HEK293 (cell line): Measurements from ENCODE around the gene PIK3AP1.

Source experiments
- CTCF ChIA-PET: fragments of 350-600 bp; formaldehyde crosslinking; extraction: SDS; loops from one replicate; lab custom pipeline; 2021; ENCODE audit warnings: antibody characterized with exemption; lab: Yijun Ruan, JAX
- POLR2A ChIA-PET: fragments of 300-600 bp; formaldehyde crosslinking; extraction: SDS; loops from one replicate; lab custom pipeline; 2020; ENCODE audit warnings: antibody characterized with exemption, inconsistent platforms; lab: Yijun Ruan, JAX
- H3K27ac ChIP-seq: fragments of 200-500 bp; sonication (Bioruptor generic); 2 replicates; pipeline ENCODE4 v1.5.1; 2014; ENCODE audit warnings: low read depth, low read length, control low read depth, inconsistent platforms; ENCODE audit errors: extremely low read depth
- H3K36me3 ChIP-seq, 2 experiments: fragments of 200-500 bp in 1 of 2; sonication (Bioruptor generic) in 1 of 2; 1 replicate in 1 of 2; 2 replicates in 1 of 2; pipeline ENCODE4 v1.5.1; 2014 to 2017; ENCODE audit warnings: inconsistent platforms in 2 of 2, low read length in 2 of 2; ENCODE audit not compliant: control insufficient read depth in 2 of 2, insufficient read depth in 1 of 2
- H3K4me1 ChIP-seq: fragments of 200-500 bp; sonication (Bioruptor generic); 2 replicates; pipeline ENCODE4 v1.5.1; 2014; ENCODE audit warnings: mild to moderate bottlenecking, low read length, inconsistent platforms; ENCODE audit not compliant: control insufficient read depth, insufficient read depth
- H3K4me3 ChIP-seq: 2 replicates; pipeline ENCODE4 v1.5.1; 2011; ENCODE audit warnings: low read depth, mild to moderate bottlenecking, control low read depth, low read length, moderate library complexity
- H3K9me3 ChIP-seq: fragments of 200-500 bp; sonication (Bioruptor generic); 2 replicates; pipeline ENCODE4 v1.5.1; 2014; ENCODE audit warnings: low read depth, low read length, inconsistent platforms; ENCODE audit not compliant: control insufficient read depth, insufficient read depth
- FEZF1 ChIP-seq: fragments of 450-650 bp; formaldehyde crosslinking; IDR thresholded peaks from 2 replicates; pipeline ENCODE4 v1.5.1; 2016; ENCODE audit warnings: missing biosample characterization, missing genetic modification characterization
- GLIS2 ChIP-seq: fragments of 450-650 bp; formaldehyde crosslinking; IDR thresholded peaks from 2 replicates; pipeline ENCODE4 v1.5.1; 2016; ENCODE audit warnings: missing biosample characterization, missing genetic modification characterization
- MYNN ChIP-seq: fragments of 450-650 bp; formaldehyde crosslinking; IDR thresholded peaks from 2 replicates; pipeline ENCODE4 v1.5.1; 2016; ENCODE audit warnings: missing biosample characterization, missing genetic modification characterization, borderline replicate concordance
- TCF7L2 ChIP-seq: IDR thresholded peaks from 2 replicates; pipeline ENCODE4 v1.6.1; 2011; ENCODE audit warnings: low read depth, mild to moderate bottlenecking, inconsistent platforms, low read length, moderate library complexity, borderline replicate concordance
- ZBTB21 ChIP-seq: fragments of 450-650 bp; formaldehyde crosslinking; IDR thresholded peaks from 2 replicates; pipeline ENCODE4 v1.5.1; 2017; ENCODE audit warnings: missing biosample characterization, missing genetic modification characterization
- ZFP41 ChIP-seq: fragments of 450-650 bp; formaldehyde crosslinking; IDR thresholded peaks from 2 replicates; pipeline ENCODE4 v1.5.1; 2016; ENCODE audit warnings: missing biosample characterization, missing genetic modification characterization, borderline replicate concordance
- ZNF221 ChIP-seq: fragments of 450-650 bp; formaldehyde crosslinking; IDR thresholded peaks from 2 replicates; pipeline ENCODE4 v1.5.1; 2017; ENCODE audit warnings: missing biosample characterization, missing genetic modification characterization, borderline replicate concordance
- ZNF274 ChIP-seq, 2 experiments: fragments of 200-500 bp in 1 of 2; fragments of 450-650 bp in 1 of 2; sonication (Bioruptor generic) in 1 of 2; formaldehyde crosslinking in 1 of 2; IDR thresholded peaks; 2 replicates each; pipeline versions ENCODE4 v1.5.1 to v1.6.1; 2014 to 2016; ENCODE audit warnings: borderline replicate concordance in 1 of 2, inconsistent platforms in 1 of 2, low read length in 1 of 2, missing biosample characterization in 1 of 2, missing genetic modification characterization in 1 of 2
- ZNF324 ChIP-seq: fragments of 450-650 bp; formaldehyde crosslinking; IDR thresholded peaks from 2 replicates; pipeline ENCODE4 v1.5.1; 2016; ENCODE audit warnings: missing biosample characterization, missing genetic modification characterization
- ZNF354C ChIP-seq: fragments of 450-650 bp; formaldehyde crosslinking; IDR thresholded peaks from 2 replicates; pipeline ENCODE4 v1.5.1; 2016; ENCODE audit warnings: missing biosample characterization, missing genetic modification characterization, low read depth, borderline replicate concordance
- ZNF529 ChIP-seq: fragments of 450-650 bp; formaldehyde crosslinking; IDR thresholded peaks from 2 replicates; pipeline ENCODE4 v1.5.1; 2017; ENCODE audit warnings: missing genetic modification characterization, missing biosample characterization; ENCODE audit not compliant: insufficient replicate concordance
- ZNF530 ChIP-seq: fragments of 450-650 bp; formaldehyde crosslinking; IDR thresholded peaks from 2 replicates; pipeline ENCODE4 v1.5.1; 2016; ENCODE audit warnings: low read depth, missing biosample characterization, missing genetic modification characterization
- ZNF560 ChIP-seq: fragments of 450-650 bp; formaldehyde crosslinking; IDR thresholded peaks from 2 replicates; pipeline ENCODE4 v1.5.1; 2017; ENCODE audit warnings: missing biosample characterization, missing genetic modification characterization, borderline replicate concordance
- ZNF670 ChIP-seq: fragments of 450-650 bp; formaldehyde crosslinking; IDR thresholded peaks from 2 replicates; pipeline ENCODE4 v1.5.1; 2016; ENCODE audit warnings: missing biosample characterization, missing genetic modification characterization, low read depth
- ZNF747 ChIP-seq: fragments of 450-650 bp; formaldehyde crosslinking; IDR thresholded peaks from 2 replicates; pipeline ENCODE4 v1.5.1; 2016; ENCODE audit warnings: missing biosample characterization, missing genetic modification characterization
- ZNF785 ChIP-seq: fragments of 450-650 bp; formaldehyde crosslinking; IDR thresholded peaks from 2 replicates; pipeline ENCODE4 v1.5.1; 2016; ENCODE audit warnings: missing biosample characterization, missing genetic modification characterization
- TF ChIP-seq, protein P1 (sequence below): fragments of 450-650 bp; formaldehyde crosslinking; IDR thresholded peaks from 2 replicates; pipeline ENCODE4; 2016; ENCODE audit warnings: missing biosample characterization, missing genetic modification characterization
- TF ChIP-seq, protein P2 (sequence below): fragments of 450-650 bp; formaldehyde crosslinking; IDR thresholded peaks from 2 replicates; pipeline ENCODE4 v1.5.1; 2016; ENCODE audit warnings: missing biosample characterization, missing genetic modification characterization
- TF ChIP-seq, protein P3 (sequence below): fragments of 450-650 bp; formaldehyde crosslinking; conservative IDR thresholded peaks from 2 replicates; pipeline ENCODE4 v1.5.1; 2016; ENCODE audit warnings: low read depth, missing biosample characterization, missing genetic modification characterization
- TF ChIP-seq, protein P4 (sequence below): fragments of 450-650 bp; formaldehyde crosslinking; IDR thresholded peaks from 2 replicates; pipeline ENCODE4 v1.5.1; 2017; ENCODE audit warnings: missing biosample characterization, mild to moderate bottlenecking, missing genetic modification characterization, moderate library complexity

The PIK3AP1 gene

DNA sequence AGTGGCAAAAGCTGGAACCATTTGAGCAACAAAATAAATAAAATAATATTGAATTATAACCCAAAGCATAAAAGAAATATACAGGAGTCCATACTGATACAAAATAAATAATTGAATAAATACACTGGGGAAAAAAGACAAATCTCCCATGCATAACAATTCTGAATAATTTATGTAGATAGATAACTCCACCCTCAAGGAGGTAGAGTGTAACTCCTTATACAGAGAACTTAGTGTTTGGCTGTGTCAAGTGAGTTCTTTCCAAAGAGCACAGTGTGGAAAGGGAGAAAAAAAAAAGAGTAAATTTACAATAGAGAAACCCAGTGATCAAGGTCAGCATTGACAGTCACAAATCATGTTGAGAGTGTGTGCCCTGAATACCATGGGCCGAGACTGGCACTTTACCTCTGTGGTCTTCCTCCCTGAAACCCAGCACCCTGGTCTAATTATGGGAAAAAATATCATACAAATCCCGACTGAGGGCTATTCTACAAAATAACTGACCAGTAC is 5.5 kb downstream of the PIK3AP1 start:
- H3K36me3 ChIP-seq = no peaks in the 10 kb centered on the region

More for the DNA sequence above, 5.5 kb downstream of the PIK3AP1 start:
- CTCF ChIA-PET = no interaction called here
- TF ChIP-seq ZNF324 (tag by site-specific recombination) (no peak), TCF7L2 (no peak), ZNF747 (tag by site-specific recombination) (no peak), ZNF785 (no peak), ZNF560 (tag by site-specific recombination) (no peak), FEZF1 (no peak), ZNF221 (tag by site-specific recombination) (no peak), ZNF529 (no peak), ZNF274 (IDR thresholded peaks at IDR 0.05; ENCODE audit: low read length) (no peak), ZNF274 (tag by site-specific recombination; IDR thresholded peaks at IDR 0.05; ENCODE audit: borderline replicate concordance) (no peak), MYNN (no peak), ZBTB21 (tag by site-specific recombination) (no peak), ZNF354C (tag by site-specific recombination) (no peak), ZNF530 (tag by site-specific recombination) (no peak), GLIS2 (tag by site-specific recombination) (no peak), ZNF670 (no peak), ZFP41 (tag by site-specific recombination) (no peak)
- TF ChIP-seq, protein P1, sequence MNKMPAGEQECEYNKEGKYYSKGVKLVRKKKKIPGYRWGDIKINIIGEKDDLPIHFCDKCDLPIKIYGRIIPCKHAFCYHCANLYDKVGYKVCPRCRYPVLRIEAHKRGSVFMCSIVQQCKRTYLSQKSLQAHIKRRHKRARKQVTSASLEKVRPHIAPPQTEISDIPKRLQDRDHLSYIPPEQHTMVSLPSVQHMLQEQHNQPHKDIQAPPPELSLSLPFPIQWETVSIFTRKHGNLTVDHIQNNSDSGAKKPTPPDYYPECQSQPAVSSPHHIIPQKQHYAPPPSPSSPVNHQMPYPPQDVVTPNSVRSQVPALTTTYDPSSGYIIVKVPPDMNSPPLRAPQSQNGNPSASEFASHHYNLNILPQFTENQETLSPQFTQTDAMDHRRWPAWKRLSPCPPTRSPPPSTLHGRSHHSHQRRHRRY (tag by site-specific recombination) = no peak
- TF ChIP-seq, protein P2, sequence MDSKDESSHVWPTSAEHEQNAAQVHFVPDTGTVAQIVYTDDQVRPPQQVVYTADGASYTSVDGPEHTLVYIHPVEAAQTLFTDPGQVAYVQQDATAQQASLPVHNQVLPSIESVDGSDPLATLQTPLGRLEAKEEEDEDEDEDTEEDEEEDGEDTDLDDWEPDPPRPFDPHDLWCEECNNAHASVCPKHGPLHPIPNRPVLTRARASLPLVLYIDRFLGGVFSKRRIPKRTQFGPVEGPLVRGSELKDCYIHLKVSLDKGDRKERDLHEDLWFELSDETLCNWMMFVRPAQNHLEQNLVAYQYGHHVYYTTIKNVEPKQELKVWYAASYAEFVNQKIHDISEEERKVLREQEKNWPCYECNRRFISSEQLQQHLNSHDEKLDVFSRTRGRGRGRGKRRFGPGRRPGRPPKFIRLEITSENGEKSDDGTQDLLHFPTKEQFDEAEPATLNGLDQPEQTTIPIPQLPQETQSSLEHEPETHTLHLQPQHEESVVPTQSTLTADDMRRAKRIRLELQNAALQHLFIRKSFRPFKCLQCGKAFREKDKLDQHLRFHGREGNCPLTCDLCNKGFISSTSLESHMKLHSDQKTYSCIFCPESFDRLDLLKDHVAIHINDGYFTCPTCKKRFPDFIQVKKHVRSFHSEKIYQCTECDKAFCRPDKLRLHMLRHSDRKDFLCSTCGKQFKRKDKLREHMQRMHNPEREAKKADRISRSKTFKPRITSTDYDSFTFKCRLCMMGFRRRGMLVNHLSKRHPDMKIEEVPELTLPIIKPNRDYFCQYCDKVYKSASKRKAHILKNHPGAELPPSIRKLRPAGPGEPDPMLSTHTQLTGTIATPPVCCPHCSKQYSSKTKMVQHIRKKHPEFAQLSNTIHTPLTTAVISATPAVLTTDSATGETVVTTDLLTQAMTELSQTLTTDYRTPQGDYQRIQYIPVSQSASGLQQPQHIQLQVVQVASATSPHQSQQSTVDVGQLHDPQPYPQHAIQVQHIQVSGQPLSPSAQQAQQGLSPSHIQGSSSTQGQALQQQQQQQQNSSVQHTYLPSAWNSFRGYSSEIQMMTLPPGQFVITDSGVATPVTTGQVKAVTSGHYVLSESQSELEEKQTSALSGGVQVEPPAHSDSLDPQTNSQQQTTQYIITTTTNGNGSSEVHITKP (tag by site-specific recombination) = no peak
- TF ChIP-seq, protein P3, sequence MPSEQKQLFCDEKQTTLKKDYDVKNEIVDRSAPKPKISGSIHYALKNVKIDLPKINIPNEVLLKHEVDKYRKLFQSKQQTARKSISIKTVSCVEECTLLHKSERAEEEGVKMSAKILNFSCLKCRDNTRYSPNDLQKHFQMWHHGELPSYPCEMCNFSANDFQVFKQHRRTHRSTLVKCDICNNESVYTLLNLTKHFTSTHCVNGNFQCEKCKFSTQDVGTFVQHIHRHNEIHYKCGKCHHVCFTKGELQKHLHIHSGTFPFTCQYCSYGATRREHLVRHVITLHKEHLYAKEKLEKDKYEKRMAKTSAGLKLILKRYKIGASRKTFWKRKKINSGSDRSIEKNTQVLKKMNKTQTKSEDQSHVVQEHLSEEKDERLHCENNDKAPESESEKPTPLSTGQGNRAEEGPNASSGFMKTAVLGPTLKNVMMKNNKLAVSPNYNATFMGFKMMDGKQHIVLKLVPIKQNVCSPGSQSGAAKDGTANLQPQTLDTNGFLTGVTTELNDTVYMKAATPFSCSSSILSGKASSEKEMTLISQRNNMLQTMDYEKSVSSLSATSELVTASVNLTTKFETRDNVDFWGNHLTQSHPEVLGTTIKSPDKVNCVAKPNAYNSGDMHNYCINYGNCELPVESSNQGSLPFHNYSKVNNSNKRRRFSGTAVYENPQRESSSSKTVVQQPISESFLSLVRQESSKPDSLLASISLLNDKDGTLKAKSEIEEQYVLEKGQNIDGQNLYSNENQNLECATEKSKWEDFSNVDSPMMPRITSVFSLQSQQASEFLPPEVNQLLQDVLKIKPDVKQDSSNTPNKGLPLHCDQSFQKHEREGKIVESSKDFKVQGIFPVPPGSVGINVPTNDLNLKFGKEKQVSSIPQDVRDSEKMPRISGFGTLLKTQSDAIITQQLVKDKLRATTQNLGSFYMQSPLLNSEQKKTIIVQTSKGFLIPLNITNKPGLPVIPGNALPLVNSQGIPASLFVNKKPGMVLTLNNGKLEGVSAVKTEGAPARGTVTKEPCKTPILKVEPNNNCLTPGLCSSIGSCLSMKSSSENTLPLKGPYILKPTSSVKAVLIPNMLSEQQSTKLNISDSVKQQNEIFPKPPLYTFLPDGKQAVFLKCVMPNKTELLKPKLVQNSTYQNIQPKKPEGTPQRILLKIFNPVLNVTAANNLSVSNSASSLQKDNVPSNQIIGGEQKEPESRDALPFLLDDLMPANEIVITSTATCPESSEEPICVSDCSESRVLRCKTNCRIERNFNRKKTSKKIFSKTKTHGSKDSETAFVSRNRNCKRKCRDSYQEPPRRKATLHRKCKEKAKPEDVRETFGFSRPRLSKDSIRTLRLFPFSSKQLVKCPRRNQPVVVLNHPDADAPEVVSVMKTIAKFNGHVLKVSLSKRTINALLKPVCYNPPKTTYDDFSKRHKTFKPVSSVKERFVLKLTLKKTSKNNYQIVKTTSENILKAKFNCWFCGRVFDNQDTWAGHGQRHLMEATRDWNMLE (tag by site-specific recombination) = no peak
- TF ChIP-seq, protein P4, sequence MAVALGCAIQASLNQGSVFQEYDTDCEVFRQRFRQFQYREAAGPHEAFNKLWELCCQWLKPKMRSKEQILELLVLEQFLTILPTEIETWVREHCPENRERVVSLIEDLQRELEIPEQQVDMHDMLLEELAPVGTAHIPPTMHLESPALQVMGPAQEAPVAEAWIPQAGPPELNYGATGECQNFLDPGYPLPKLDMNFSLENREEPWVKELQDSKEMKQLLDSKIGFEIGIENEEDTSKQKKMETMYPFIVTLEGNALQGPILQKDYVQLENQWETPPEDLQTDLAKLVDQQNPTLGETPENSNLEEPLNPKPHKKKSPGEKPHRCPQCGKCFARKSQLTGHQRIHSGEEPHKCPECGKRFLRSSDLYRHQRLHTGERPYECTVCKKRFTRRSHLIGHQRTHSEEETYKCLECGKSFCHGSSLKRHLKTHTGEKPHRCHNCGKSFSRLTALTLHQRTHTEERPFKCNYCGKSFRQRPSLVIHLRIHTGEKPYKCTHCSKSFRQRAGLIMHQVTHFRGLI = no peak
- TF ChIP-seq, all 188 proteins: peak for 0
- POLR2A ChIA-PET = no interaction called here
- H3K27ac ChIP-seq = no peak overlapping the region
- H3K4me3 ChIP-seq = no peak overlapping the region
- H3K9me3 ChIP-seq = no peaks in the 10 kb centered on the region
- H3K4me1 ChIP-seq = 0 out of 2 replicates have a peak, but pooled peaks cover 3% of the 10 kb centered on the region
